Measurements from ENCODE around the gene SH3GL2. TPM values are rescaled to one million over a fixed set of nuclear protein-coding genes. Genes with fewer than 3 reads are reported as not detected.

Gene SH3GL2
- total and polyA plus RNA-seq, 4 donors = 0.06 to 0.08 TPM; not detected in 2

- no peak for TF ChIP-seq GABPA (IDR thresholded peaks at IDR 0.05 in 1 of 2, conservative IDR thresholded peaks at IDR 0.05 in 1 of 2)
- TF ChIP-seq, protein P1, sequence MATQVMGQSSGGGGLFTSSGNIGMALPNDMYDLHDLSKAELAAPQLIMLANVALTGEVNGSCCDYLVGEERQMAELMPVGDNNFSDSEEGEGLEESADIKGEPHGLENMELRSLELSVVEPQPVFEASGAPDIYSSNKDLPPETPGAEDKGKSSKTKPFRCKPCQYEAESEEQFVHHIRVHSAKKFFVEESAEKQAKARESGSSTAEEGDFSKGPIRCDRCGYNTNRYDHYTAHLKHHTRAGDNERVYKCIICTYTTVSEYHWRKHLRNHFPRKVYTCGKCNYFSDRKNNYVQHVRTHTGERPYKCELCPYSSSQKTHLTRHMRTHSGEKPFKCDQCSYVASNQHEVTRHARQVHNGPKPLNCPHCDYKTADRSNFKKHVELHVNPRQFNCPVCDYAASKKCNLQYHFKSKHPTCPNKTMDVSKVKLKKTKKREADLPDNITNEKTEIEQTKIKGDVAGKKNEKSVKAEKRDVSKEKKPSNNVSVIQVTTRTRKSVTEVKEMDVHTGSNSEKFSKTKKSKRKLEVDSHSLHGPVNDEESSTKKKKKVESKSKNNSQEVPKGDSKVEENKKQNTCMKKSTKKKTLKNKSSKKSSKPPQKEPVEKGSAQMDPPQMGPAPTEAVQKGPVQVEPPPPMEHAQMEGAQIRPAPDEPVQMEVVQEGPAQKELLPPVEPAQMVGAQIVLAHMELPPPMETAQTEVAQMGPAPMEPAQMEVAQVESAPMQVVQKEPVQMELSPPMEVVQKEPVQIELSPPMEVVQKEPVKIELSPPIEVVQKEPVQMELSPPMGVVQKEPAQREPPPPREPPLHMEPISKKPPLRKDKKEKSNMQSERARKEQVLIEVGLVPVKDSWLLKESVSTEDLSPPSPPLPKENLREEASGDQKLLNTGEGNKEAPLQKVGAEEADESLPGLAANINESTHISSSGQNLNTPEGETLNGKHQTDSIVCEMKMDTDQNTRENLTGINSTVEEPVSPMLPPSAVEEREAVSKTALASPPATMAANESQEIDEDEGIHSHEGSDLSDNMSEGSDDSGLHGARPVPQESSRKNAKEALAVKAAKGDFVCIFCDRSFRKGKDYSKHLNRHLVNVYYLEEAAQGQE (IDR thresholded peaks at IDR 0.05) = no peak
- TF ChIP-seq FOXA1 (IDR thresholded peaks at IDR 0.05) = no peak
- no peak for TF ChIP-seq EGR1 (IDR thresholded peaks at IDR 0.05; ENCODE audit: low read depth in 2 of 2)
- no peak for TF ChIP-seq HNF4G (IDR thresholded peaks at IDR 0.05)
- no peak for TF ChIP-seq RXRA (IDR thresholded peaks at IDR 0.05)
- no peak for TF ChIP-seq HNF4A (conservative IDR thresholded peaks at IDR 0.05)
- TF ChIP-seq ZBTB33 (IDR thresholded peaks at IDR 0.05) = no peak
- no peak for TF ChIP-seq SP1 (IDR thresholded peaks at IDR 0.05)
- TF ChIP-seq YY1 (IDR thresholded peaks at IDR 0.05) = no peak
- TF ChIP-seq, protein P2, sequence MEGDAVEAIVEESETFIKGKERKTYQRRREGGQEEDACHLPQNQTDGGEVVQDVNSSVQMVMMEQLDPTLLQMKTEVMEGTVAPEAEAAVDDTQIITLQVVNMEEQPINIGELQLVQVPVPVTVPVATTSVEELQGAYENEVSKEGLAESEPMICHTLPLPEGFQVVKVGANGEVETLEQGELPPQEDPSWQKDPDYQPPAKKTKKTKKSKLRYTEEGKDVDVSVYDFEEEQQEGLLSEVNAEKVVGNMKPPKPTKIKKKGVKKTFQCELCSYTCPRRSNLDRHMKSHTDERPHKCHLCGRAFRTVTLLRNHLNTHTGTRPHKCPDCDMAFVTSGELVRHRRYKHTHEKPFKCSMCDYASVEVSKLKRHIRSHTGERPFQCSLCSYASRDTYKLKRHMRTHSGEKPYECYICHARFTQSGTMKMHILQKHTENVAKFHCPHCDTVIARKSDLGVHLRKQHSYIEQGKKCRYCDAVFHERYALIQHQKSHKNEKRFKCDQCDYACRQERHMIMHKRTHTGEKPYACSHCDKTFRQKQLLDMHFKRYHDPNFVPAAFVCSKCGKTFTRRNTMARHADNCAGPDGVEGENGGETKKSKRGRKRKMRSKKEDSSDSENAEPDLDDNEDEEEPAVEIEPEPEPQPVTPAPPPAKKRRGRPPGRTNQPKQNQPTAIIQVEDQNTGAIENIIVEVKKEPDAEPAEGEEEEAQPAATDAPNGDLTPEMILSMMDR (IDR thresholded peaks at IDR 0.05; ENCODE audit: low read depth, low read length, missing input control) = no peak
- no peak for TF ChIP-seq JUND (IDR thresholded peaks at IDR 0.05)
- TF ChIP-seq, protein P3, sequence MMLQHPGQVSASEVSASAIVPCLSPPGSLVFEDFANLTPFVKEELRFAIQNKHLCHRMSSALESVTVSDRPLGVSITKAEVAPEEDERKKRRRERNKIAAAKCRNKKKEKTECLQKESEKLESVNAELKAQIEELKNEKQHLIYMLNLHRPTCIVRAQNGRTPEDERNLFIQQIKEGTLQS (IDR thresholded peaks at IDR 0.05) = no peak
- no peak for TF ChIP-seq NR2F2 (IDR thresholded peaks at IDR 0.05)
- no peak for TF ChIP-seq FOXA2 (IDR thresholded peaks at IDR 0.05)
- TF ChIP-seq TAF1 (conservative IDR thresholded peaks at IDR 0.05) = no peak
- DNase-seq (ENCODE audit: low spot score) = no peak
- Histone ChIP-seq H3K4me1 (ENCODE audit: control insufficient read depth in 4 of 4, insufficient read depth in 4 of 4, low read length in 3 of 4) (peaks cover 2 to 18% (median 15%) of the 10 kb centered on the region in 4 donors), H3K9ac (ENCODE audit: low read depth in 1 of 2, low read length in 2 of 2) (no peak overlapping the region), H3K27me3 (ENCODE audit: control insufficient read depth in 4 of 4, insufficient read depth in 4 of 4, low read length in 3 of 4) (no peaks in the 10 kb centered on the region), H3K36me3 (ENCODE audit: control insufficient read depth in 4 of 4, insufficient read depth in 3 of 4, low read depth in 1 of 4, low read length in 3 of 4) (no peaks in the 10 kb centered on the region), H3K4me3 (ENCODE audit: low read depth in 1 of 3, low read length in 3 of 3) (no peak overlapping the region), H3K27ac (ENCODE audit: low read depth in 1 of 2, low read length in 2 of 2) (no peak overlapping the region), H3K9me3 (ENCODE audit: control insufficient read depth in 4 of 4, low read length in 3 of 4) (no peaks in the 10 kb centered on the region)
- WGBS = 89% methylated on average over 6 of the region's 6 CpGs
These were observed 47.0 kb downstream of the SH3GL2 start for GRCh38 chr9:17625644-17626388.

Measured in liver (tissue), 9 donors.